Neural cell (in vitro differentiated cells): ENCODE data around the gene ANO8.

Experiments
- CTCF ChIP-seq: fragments of 450-650 bp; IDR thresholded peaks from 2 replicates; pipeline ENCODE4 v1.5.1; 2014; ENCODE audit warnings: antibody characterized with exemption, mild to moderate bottlenecking, moderate library complexity; ENCODE audit not compliant: poor library complexity, severe bottlenecking
- EP300 ChIP-seq: fragments of 450-650 bp; conservative IDR thresholded peaks from 2 replicates; pipeline ENCODE4 v1.6.1; 2014; ENCODE audit warnings: antibody characterized with exemption, mild to moderate bottlenecking, moderate library complexity; ENCODE audit not compliant: poor library complexity, severe bottlenecking
- POLR2AphosphoS5 ChIP-seq: IDR thresholded peaks from 2 replicates; pipeline ENCODE4 v1.6.1; 2012
- RAD21 ChIP-seq: fragments of 450-650 bp; conservative IDR thresholded peaks from 2 replicates; pipeline ENCODE4 v1.6.1; 2014; ENCODE audit warnings: antibody characterized with exemption, mild to moderate bottlenecking, moderate library complexity
- REST ChIP-seq: IDR thresholded peaks from 2 replicates; pipeline ENCODE4 v1.6.1; 2012; ENCODE audit warnings: borderline replicate concordance
- TAF1 ChIP-seq: IDR thresholded peaks from 2 replicates; pipeline ENCODE4 v1.6.1; 2012; ENCODE audit warnings: low read depth

GRCh38 chr19:17330262-17331044, 4.2 kb downstream of the ANO8 start:
- no peak for TF ChIP-seq POLR2AphosphoS5
- no peak for TF ChIP-seq CTCF
- TF ChIP-seq REST, result no peak
- TF ChIP-seq RAD21, result no peak
- TF ChIP-seq EP300, result no peak
- TF ChIP-seq TAF1, result no peak
